ENCODE measurements around the gene FZD2. TPM values are rescaled to one million over a fixed set of nuclear protein-coding genes. Genes with fewer than 3 reads are reported as not detected.

The FZD2 gene
- total RNA-seq, 1 experiment from 2014 or later = 23.7 TPM

GRCh38 chr17:44572801-44573200 is 15.5 kb downstream of the FZD2 start:
- POLR2A ChIA-PET (ENCODE audit: low non-redundant PET) = no interaction called here
- intact Hi-C loops (cut with micrococcal nuclease; ENCODE audit: unreplicated experiment) = no loop called here
- BruUV-seq (replicated peaks) = no TSS peak
- H3K4me3 ChIP-seq (ENCODE audit: low read depth, low read length, poor library complexity, severe bottlenecking) = no peak overlapping the region
- TF ChIP-seq EZH2 (IDR thresholded peaks at IDR 0.05; ENCODE audit: borderline replicate concordance, low read depth, low read length, poor library complexity, severe bottlenecking) (no peak), CTCF (conservative IDR thresholded peaks at IDR 0.05; ENCODE audit: low read depth, low read length) (no peak)
- H3K9me3 ChIP-seq (ENCODE audit: low read depth, low read length, poor library complexity, severe bottlenecking) = no peaks in the 10 kb centered on the region
- no peak for DNase-seq (ENCODE audit: low spot score)
- no peak overlapping the region for H3K27ac ChIP-seq (ENCODE audit: low read depth, low read length, poor library complexity, severe bottlenecking)
- no peaks in the 10 kb centered on the region for H3K4me1 ChIP-seq (ENCODE audit: insufficient read depth, low read length, poor library complexity, severe bottlenecking)
- H3K36me3 ChIP-seq (ENCODE audit: insufficient read depth, low read length, poor library complexity, severe bottlenecking) = no peaks in the 10 kb centered on the region
- CTCF ChIA-PET = no interaction called here
- no peaks in the 10 kb centered on the region for H3K27me3 ChIP-seq (replicated peaks; ENCODE audit: insufficient read depth, low read depth, low read length, poor library complexity)

- H3K36me3 ChIP-seq (ENCODE audit: insufficient read depth, low read length, poor library complexity, severe bottlenecking) = no peaks in the 10 kb centered on the region
- no peak for TF ChIP-seq CTCF (conservative IDR thresholded peaks at IDR 0.05; ENCODE audit: low read depth, low read length)
- TF ChIP-seq EZH2 (IDR thresholded peaks at IDR 0.05; ENCODE audit: borderline replicate concordance, low read depth, low read length, poor library complexity, severe bottlenecking) = no peak
- H3K9me3 ChIP-seq (ENCODE audit: low read depth, low read length, poor library complexity, severe bottlenecking) = no peaks in the 10 kb centered on the region
- ChIA-PET CTCF (interaction anchor here (0.9 kb wide), 1 partner anchor 52 kb away, joined by 3 read pairs; no protein-coding TSS in a partner anchor), POLR2A (ENCODE audit: low non-redundant PET) (no interaction called here)
- BruUV-seq (replicated peaks) = no TSS peak
- intact Hi-C loops (cut with micrococcal nuclease; ENCODE audit: unreplicated experiment) = no loop called here
- no peak overlapping the region for H3K27ac ChIP-seq (ENCODE audit: low read depth, low read length, poor library complexity, severe bottlenecking)
- no peaks in the 10 kb centered on the region for H3K27me3 ChIP-seq (replicated peaks; ENCODE audit: insufficient read depth, low read depth, low read length, poor library complexity)
- H3K4me1 ChIP-seq (ENCODE audit: insufficient read depth, low read length, poor library complexity, severe bottlenecking) = no peaks in the 10 kb centered on the region
- H3K4me3 ChIP-seq (ENCODE audit: low read depth, low read length, poor library complexity, severe bottlenecking) = no peak overlapping the region
- DNase-seq (ENCODE audit: low spot score) = no peak
These were observed 18.1 kb downstream of the FZD2 start for GRCh38 chr17:44575403-44575802.

- H3K27me3 ChIP-seq (replicated peaks; ENCODE audit: insufficient read depth, low read depth, low read length, poor library complexity) = no peaks in the 10 kb centered on the region
- H3K36me3 ChIP-seq (ENCODE audit: insufficient read depth, low read length, poor library complexity, severe bottlenecking) = no peaks in the 10 kb centered on the region
- no TSS peak for BruUV-seq (replicated peaks)
- no peak overlapping the region for H3K4me3 ChIP-seq (ENCODE audit: low read depth, low read length, poor library complexity, severe bottlenecking)
- ChIA-PET POLR2A (ENCODE audit: low non-redundant PET) (no interaction called here), CTCF (no interaction called here)
- H3K27ac ChIP-seq (ENCODE audit: low read depth, low read length, poor library complexity, severe bottlenecking) = no peak overlapping the region
- no peaks in the 10 kb centered on the region for H3K9me3 ChIP-seq (ENCODE audit: low read depth, low read length, poor library complexity, severe bottlenecking)
- intact Hi-C loops (cut with micrococcal nuclease; ENCODE audit: unreplicated experiment) = no loop called here
- no peak for DNase-seq (ENCODE audit: low spot score)
- TF ChIP-seq CTCF (conservative IDR thresholded peaks at IDR 0.05; ENCODE audit: low read depth, low read length) (no peak), EZH2 (IDR thresholded peaks at IDR 0.05; ENCODE audit: borderline replicate concordance, low read depth, low read length, poor library complexity, severe bottlenecking) (no peak)
- no peaks in the 10 kb centered on the region for H3K4me1 ChIP-seq (ENCODE audit: insufficient read depth, low read length, poor library complexity, severe bottlenecking)
These were observed 21.7 kb downstream of the FZD2 start for GRCh38 chr17:44578947-44579346.
